Nephron (organoid): ENCODE data around the gene MC2R.

Experiments
- H3K27ac Mint-ChIP-seq, 3 experiments: 2 replicates each; pipeline ENCODE4 v1.8.0; 2020; ENCODE audit warnings: mixed read lengths in 3 of 3, mild to moderate bottlenecking in 2 of 3, moderate library complexity in 1 of 3
- H3K27me3 Mint-ChIP-seq: 2 replicates; pipeline ENCODE4 v1.8.0; 2021; ENCODE audit warnings: low read depth, mild to moderate bottlenecking, moderate library complexity, mixed read lengths
- H3K36me3 Mint-ChIP-seq: 2 replicates; pipeline ENCODE4 v1.8.0; 2020; ENCODE audit warnings: low read depth, mixed read lengths
- H3K4me1 Mint-ChIP-seq: 2 replicates; pipeline ENCODE4 v1.8.0; 2020; ENCODE audit warnings: mixed read lengths
- H3K4me3 Mint-ChIP-seq, 3 experiments: 2 replicates each; pipeline ENCODE4 v1.8.0; 2020; ENCODE audit warnings: mild to moderate bottlenecking in 3 of 3, mixed read lengths in 3 of 3, moderate library complexity in 2 of 3
- H3K9me3 Mint-ChIP-seq: 2 replicates; pipeline ENCODE4 v1.8.0; 2020; ENCODE audit warnings: mixed read lengths
- TF ChIP-seq, protein P1 (sequence below), 3 experiments: fragments of 200-600 bp; sonication (generic); IDR thresholded peaks; one replicate each; pipeline ENCODE4 v1.5.0; 2021; ENCODE audit warnings: antibody characterized with exemption in 3 of 3; ENCODE audit not compliant: unreplicated experiment in 3 of 3

MC2R gene

DNA sequence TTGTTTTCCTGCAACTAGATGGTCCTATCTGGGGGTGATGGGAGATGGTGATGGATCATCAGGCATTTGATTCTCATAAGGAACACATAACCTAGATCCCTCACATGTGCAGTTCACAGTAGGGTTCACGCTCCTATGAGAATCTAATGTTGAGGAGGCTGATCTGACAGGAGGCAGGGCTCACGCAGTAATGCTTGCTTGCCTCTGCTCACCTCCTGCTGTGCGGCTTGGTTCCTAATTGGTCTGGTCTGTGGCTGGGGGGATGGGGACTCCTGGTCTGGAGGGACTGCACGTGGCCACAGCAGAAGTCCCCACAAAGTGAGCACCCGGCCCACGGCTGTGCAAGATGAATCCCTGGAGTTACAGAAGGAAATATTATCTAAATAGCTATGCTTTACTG is 80.1 kb downstream of the MC2R start:
- no peaks in the 10 kb centered on the region for H3K36me3 Mint-ChIP-seq
- TF ChIP-seq, protein P1, sequence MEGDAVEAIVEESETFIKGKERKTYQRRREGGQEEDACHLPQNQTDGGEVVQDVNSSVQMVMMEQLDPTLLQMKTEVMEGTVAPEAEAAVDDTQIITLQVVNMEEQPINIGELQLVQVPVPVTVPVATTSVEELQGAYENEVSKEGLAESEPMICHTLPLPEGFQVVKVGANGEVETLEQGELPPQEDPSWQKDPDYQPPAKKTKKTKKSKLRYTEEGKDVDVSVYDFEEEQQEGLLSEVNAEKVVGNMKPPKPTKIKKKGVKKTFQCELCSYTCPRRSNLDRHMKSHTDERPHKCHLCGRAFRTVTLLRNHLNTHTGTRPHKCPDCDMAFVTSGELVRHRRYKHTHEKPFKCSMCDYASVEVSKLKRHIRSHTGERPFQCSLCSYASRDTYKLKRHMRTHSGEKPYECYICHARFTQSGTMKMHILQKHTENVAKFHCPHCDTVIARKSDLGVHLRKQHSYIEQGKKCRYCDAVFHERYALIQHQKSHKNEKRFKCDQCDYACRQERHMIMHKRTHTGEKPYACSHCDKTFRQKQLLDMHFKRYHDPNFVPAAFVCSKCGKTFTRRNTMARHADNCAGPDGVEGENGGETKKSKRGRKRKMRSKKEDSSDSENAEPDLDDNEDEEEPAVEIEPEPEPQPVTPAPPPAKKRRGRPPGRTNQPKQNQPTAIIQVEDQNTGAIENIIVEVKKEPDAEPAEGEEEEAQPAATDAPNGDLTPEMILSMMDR (IDR thresholded peaks at IDR 0.05; ENCODE audit: unreplicated experiment in 3 of 3), result no peak
- no peaks in the 10 kb centered on the region for H3K4me1 Mint-ChIP-seq
- no peak overlapping the region for H3K27ac Mint-ChIP-seq
- H3K4me3 Mint-ChIP-seq, result no peak overlapping the region
- H3K27me3 Mint-ChIP-seq, result peaks cover 20% of the 10 kb centered on the region
- H3K9me3 Mint-ChIP-seq, result no peaks in the 10 kb centered on the region

DNA sequence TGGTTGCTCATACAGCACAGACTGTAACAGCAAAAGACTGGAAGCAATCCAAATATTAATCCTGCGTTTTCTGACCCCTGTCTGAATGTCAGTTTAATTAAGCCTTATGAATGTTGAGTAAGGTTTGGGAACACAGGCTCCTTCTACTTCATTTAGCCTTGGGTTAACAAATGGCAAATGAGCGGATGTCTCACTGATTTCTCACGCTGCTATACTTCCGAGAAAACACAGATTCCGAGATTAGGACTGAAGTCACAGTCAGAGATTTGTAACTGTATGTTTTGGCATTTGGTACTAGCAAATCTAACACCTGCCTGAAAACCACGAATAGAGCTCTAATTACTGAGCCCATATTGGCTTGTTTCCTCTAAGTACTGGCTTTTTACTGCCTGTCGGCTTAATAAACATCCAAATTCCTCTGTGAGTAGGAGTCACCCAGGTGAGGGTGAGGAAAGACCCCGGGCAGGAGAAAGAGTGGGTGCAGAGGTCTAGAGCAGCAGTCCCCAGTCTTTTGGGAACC is 80.8 kb downstream of the MC2R start:
- TF ChIP-seq, protein P1 (IDR thresholded peaks at IDR 0.05; ENCODE audit: unreplicated experiment in 3 of 3), result no peak
- Mint-ChIP-seq H3K27me3 (peaks cover 20% of the 10 kb centered on the region), H3K4me3 (no peak overlapping the region), H3K27ac (no peak overlapping the region), H3K4me1 (no peaks in the 10 kb centered on the region), H3K36me3 (no peaks in the 10 kb centered on the region), H3K9me3 (no peaks in the 10 kb centered on the region)
